Chondrocyte (in vitro differentiated cells): ENCODE data around the gene IFFO2. TPM values are rescaled to one million over a fixed set of nuclear protein-coding genes. Genes with fewer than 3 reads are reported as not detected.

Source experiments
- DNase-seq: peaks from one replicate; pipeline ENCODE4 v3.0.0; 2021; ENCODE audit warnings: mixed read lengths, low spot score
- H3K27ac Mint-ChIP-seq: one replicate; pipeline ENCODE4 v1.8.0; 2021; ENCODE audit warnings: mild to moderate bottlenecking, moderate library complexity, mixed read lengths; ENCODE audit not compliant: unreplicated experiment
- H3K27me3 Mint-ChIP-seq: 2 replicates; pipeline ENCODE4 v1.8.0; 2021; ENCODE audit warnings: low read depth, mixed read lengths
- H3K36me3 Mint-ChIP-seq: 2 replicates; pipeline ENCODE4 v1.8.0; 2021; ENCODE audit warnings: low read depth, mixed read lengths
- H3K4me1 Mint-ChIP-seq: 2 replicates; pipeline ENCODE4 v1.8.0; 2021; ENCODE audit warnings: low read depth, mild to moderate bottlenecking, mixed read lengths
- H3K4me3 Mint-ChIP-seq: one replicate; pipeline ENCODE4 v1.8.0; 2021; ENCODE audit warnings: mild to moderate bottlenecking, moderate library complexity, mixed read lengths; ENCODE audit not compliant: unreplicated experiment
- H3K9me3 Mint-ChIP-seq: 2 replicates; pipeline ENCODE4 v1.8.0; 2021; ENCODE audit warnings: low read depth, mixed read lengths
- CTCF ChIP-seq: fragments of 200-600 bp; sonication (generic); IDR thresholded peaks from 2 replicates; pipeline ENCODE4 v1.5.0; 2021; ENCODE audit warnings: antibody characterized with exemption, mild to moderate bottlenecking, moderate library complexity
- total RNA-seq: library from RNA; stranded (reverse); gene quantifications from 3 replicates; pipeline ENCODE4 v1.2.1, GENCODE V29; 2021

IFFO2 gene
- total RNA-seq, 1 donor from 2014 or later: 18.9 TPM

- H3K27ac Mint-ChIP-seq: no peak overlapping the region
These were observed 17.0 kb upstream of the IFFO2 start for GRCh38 chr1:18973446-18973955.

GRCh38 chr1:18972991-18973390 is 16.5 kb upstream of the IFFO2 start:
- peaks cover 2% of the 10 kb centered on the region for H3K4me1 Mint-ChIP-seq
- no peak overlapping the region for H3K27ac Mint-ChIP-seq
- H3K4me3 Mint-ChIP-seq: no peak overlapping the region

More at GRCh38 chr1:18973446-18973955, 17.0 kb upstream of the IFFO2 start:
- DNase-seq: no peak
- no peak for TF ChIP-seq CTCF
- Mint-ChIP-seq H3K27me3 (no peaks in the 10 kb centered on the region), H3K4me3 (no peak overlapping the region), H3K9me3 (no peaks in the 10 kb centered on the region), H3K36me3 (no peaks in the 10 kb centered on the region), H3K4me1 (peaks cover 2% of the 10 kb centered on the region)

GRCh38 chr1:18972531-18972930 is 16.1 kb upstream of the IFFO2 start:
- Mint-ChIP-seq H3K4me3 (no peak overlapping the region), H3K36me3 (no peaks in the 10 kb centered on the region), H3K4me1 (peaks cover 2% of the 10 kb centered on the region), H3K27ac (peak overlapping the region; percentile 22), H3K9me3 (no peaks in the 10 kb centered on the region), H3K27me3 (no peaks in the 10 kb centered on the region)
- DNase-seq: no peak
- peak; percentile 75 for TF ChIP-seq CTCF

More at GRCh38 chr1:18972991-18973390, 16.5 kb upstream of the IFFO2 start:
- no peaks in the 10 kb centered on the region for H3K27me3 Mint-ChIP-seq
- no peaks in the 10 kb centered on the region for H3K36me3 Mint-ChIP-seq
- no peak for TF ChIP-seq CTCF
- DNase-seq: no peak
- H3K9me3 Mint-ChIP-seq: no peaks in the 10 kb centered on the region

- H3K27me3 Mint-ChIP-seq: no peaks in the 10 kb centered on the region
- no peak overlapping the region for H3K27ac Mint-ChIP-seq
- no peak overlapping the region for H3K4me3 Mint-ChIP-seq
- no peaks in the 10 kb centered on the region for H3K36me3 Mint-ChIP-seq
- peaks cover 8% of the 10 kb centered on the region for H3K4me1 Mint-ChIP-seq
- TF ChIP-seq CTCF: no peak
- DNase-seq: no peak
- H3K9me3 Mint-ChIP-seq: no peaks in the 10 kb centered on the region
These were observed 14.3 kb upstream of the IFFO2 start for GRCh38 chr1:18970762-18971161.

- no peaks in the 10 kb centered on the region for H3K36me3 Mint-ChIP-seq
- DNase-seq: no peak
- H3K4me1 Mint-ChIP-seq: peaks cover 12% of the 10 kb centered on the region
- no peaks in the 10 kb centered on the region for H3K27me3 Mint-ChIP-seq
- H3K9me3 Mint-ChIP-seq: no peaks in the 10 kb centered on the region
- no peak overlapping the region for H3K4me3 Mint-ChIP-seq
- no peak for TF ChIP-seq CTCF
- H3K27ac Mint-ChIP-seq: no peak overlapping the region
These were observed 13.9 kb upstream of the IFFO2 start for GRCh38 chr1:18970358-18970757.
